Stimulated activated naive CD8-positive, alpha-beta T cell treated with anti-CD3 and anti-CD28 coated beads, Interleukin-15, amount 100 ng/mL, for 72 hours (primary cell): Measurements from ENCODE around the gene SIRT2.
"Not testable (repeated sequence)": the region's sequence is repeated elsewhere in the genome, so short reads cannot be mapped to it uniquely, and the experiment has no call there.

Experiments
- ATAC-seq: fragments of 150-1000 bp; cut with Tn5 transposase; 2 replicates; pipeline ENCODE4 v1.10.0; 2021; ENCODE audit warnings: mild to moderate bottlenecking, moderate library complexity
- DNase-seq, 2 donors: peaks; one replicate each; pipeline ENCODE4 v3.0.0; 2021 to 2022
- H3K27ac Mint-ChIP-seq, 2 donors: one replicate each; pipeline ENCODE4 v1.8.0; 2022; ENCODE audit warnings: mild to moderate bottlenecking in 2 of 2, mixed read lengths in 2 of 2, moderate library complexity in 2 of 2
- H3K27me3 Mint-ChIP-seq: one replicate; pipeline ENCODE4 v1.8.0; 2022; ENCODE audit warnings: mixed read lengths
- H3K4me1 Mint-ChIP-seq: one replicate; pipeline ENCODE4 v1.8.0; 2022; ENCODE audit warnings: mild to moderate bottlenecking, mixed read lengths
- H3K4me3 Mint-ChIP-seq, 2 donors: one replicate each; pipeline ENCODE4 v1.8.0; 2022; ENCODE audit warnings: mild to moderate bottlenecking in 2 of 2, mixed read lengths in 2 of 2, moderate library complexity in 1 of 2
- H3K9me3 Mint-ChIP-seq, 2 donors: one replicate each; pipeline ENCODE4 v1.8.0; 2022; ENCODE audit warnings: mixed read lengths in 2 of 2

SIRT2 gene

DNA sequence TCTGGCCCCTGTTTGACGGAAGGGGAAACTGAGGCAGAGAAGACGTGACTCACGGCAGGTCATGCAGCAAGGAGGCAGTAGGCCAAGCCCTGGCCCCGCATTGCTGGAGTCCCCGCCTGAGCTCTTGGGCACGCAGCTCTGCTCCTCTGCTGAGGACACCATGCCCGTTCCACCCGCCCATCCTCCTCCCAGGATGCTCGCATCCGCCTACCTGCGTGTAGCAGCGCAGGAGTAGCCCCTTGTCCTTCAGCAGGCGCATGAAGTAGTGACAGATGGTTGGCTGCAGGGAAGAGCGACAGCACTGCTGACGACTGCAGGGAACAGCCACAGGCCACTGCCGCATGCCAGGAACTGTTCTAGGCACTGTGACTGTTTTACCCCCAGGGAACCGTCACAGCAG is 10.5 kb downstream of the SIRT2 start:
- Mint-ChIP-seq H3K9me3 (no peaks in the 10 kb centered on the region), H3K27me3 (no peaks in the 10 kb centered on the region), H3K27ac (peak overlapping the region in 1 of 2 donors; percentile 54), H3K4me3 (no peak overlapping the region), H3K4me1 (peaks cover 5% of the 10 kb centered on the region)
- ATAC-seq (no peak), DNase-seq (no peak)

DNA sequence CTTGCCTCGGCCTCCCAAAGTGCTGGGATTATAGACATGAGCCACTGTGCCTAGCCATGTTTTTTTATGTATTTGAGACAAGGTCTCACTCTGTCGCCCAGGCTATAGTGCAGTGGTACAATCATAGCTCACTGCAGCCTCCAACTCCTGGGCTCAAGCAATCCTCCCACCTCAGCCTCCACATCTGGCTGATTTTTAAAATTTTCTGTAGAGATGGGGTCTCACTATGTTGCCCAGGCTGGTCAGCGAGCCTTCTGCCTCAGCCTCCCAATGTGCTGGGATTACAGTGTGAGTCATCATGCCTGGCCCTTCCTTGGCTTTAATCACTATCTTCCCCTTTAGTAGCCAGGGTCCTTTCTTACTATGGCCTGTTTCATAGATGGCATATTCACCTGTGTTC is 14.7 kb downstream of the SIRT2 start:
- H3K27me3 Mint-ChIP-seq, H3K27ac Mint-ChIP-seq, H3K4me3 Mint-ChIP-seq, H3K9me3 Mint-ChIP-seq, ATAC-seq, DNase-seq: not testable (repeated sequence)
- peaks cover 10% of the 10 kb centered on the region for H3K4me1 Mint-ChIP-seq

DNA sequence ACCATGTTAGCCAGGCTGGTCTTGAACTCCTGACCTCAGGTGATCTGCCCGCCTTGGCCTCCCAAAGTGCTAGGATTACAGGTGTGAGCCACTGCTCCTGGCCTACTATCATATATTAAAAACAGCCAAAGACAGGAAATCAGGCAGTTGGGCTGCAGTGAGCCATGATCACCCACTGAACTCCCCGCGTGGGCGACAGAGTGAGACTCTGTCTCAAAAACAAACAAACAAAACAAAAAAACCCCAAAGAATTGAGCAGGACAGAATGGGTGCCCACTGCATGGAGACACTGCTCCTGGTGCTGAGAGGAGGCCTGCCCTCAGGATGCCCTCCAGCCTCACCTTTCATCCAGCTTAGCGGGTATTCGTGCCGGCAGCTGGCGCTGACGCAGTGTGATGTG is 16.1 kb downstream of the SIRT2 start:
- Mint-ChIP-seq H3K4me3 (no peak overlapping the region), H3K27ac (peak overlapping the region in 1 of 2 donors; percentile 48), H3K9me3 (no peaks in the 10 kb centered on the region), H3K27me3 (no peaks in the 10 kb centered on the region), H3K4me1 (peaks cover 20% of the 10 kb centered on the region)
- DNase-seq = no peak
- ATAC-seq = no peak

DNA sequence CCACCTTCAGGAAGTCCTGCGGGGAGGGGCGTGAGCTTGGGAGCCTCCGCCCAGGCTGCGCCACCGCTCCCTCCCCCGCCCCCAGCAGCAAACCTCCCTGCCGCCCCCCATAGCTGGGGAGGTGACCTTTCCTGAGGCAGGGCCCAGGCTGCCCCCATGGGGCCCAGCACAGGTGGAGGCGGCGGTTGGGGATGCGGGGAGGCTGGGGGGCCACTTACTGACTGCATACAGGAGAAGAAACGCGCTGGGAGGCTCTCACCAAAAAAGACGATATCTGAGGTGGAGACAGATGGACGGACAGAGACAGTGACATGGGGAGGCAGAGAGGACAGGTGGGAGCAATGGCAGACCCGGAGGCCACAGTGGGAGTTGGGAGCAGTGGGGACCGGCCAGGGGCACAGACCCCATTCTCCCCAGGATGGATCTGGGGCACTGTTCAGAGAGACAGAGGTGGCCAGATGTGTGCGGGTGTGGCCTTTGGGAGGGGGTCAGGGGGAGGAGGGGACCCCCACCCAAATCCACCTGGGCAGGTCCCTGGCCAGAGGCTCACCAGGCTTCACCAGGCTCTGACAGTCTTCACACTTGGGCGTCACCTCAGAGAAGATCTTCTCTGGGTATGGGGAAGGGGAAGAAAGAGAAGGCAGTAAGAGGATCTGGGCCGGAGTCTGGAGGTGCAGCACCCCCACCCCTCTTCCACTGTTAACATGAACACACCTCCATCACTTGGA is 18.4 kb downstream of the SIRT2 start:
- Mint-ChIP-seq H3K27ac (peak overlapping the region in 1 of 2 donors; percentile 42), H3K9me3 (no peaks in the 10 kb centered on the region), H3K4me1 (peaks cover 33% of the 10 kb centered on the region), H3K27me3 (no peaks in the 10 kb centered on the region), H3K4me3 (no peak overlapping the region)
- ATAC-seq = no peak
- DNase-seq = no peak

DNA sequence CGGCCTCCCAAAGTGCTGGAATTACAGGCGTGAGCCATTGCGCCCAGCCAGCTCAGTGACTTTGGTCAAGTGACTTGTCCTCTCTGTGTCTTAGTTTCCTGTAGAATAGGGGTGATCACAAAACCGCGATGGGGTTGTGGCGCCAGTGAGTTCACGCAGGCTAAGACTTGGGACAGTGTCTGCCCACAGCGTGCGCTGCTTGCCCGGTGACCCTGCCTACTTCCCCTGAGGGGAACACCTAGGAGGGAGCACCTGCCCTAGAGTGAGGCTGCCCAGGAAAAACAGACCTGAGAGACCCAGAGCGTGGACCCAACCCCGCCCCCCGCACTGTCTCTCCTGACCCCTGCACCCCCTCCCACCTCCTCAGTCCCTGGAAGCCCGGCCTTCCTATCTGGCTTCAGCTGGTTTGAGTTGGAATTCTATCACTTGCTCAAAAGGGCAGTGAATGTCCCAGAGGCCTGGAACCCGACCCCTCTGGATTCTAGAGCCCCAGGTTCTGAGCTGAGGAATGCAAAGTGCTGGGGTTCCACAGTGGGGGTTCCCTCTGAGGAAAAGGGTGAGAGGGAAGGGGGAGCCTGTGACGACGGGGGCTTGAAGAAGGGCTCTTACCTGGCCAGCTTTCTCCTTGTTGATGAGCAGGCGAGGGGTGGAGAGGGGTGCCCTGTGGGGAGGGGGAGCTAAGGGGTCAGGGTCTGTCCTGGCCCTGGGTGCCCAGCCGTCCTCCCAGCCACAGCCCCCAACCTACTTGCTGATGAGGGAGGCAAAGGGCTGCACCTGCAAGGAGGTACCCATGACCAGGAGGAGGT is 19.1 kb downstream of the SIRT2 start:
- Mint-ChIP-seq H3K4me3 (no peak overlapping the region), H3K9me3 (no peaks in the 10 kb centered on the region), H3K27me3 (no peaks in the 10 kb centered on the region), H3K27ac (peak overlapping the region in 1 of 2 donors; percentile 67), H3K4me1 (peaks cover 37% of the 10 kb centered on the region)
- no peak for ATAC-seq
- no peak for DNase-seq

DNA sequence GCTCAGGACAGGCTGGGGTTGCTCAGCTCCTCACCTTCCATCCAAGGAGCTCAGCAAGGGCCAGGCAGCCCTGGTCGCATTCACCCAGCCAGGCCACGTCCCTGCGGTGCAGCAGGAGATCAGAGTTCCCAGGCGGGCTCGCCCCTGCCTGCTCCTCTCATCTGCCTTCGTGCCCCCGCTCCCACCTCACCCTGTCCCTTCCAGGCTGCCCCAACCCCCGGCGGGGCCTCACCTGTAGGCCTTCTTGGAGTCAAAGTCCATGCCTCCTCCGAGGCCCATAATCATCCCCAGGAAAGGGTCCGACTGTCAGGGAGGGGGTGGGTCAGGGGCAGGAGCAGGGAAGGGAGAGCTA is 20.0 kb downstream of the SIRT2 start:
- Mint-ChIP-seq H3K9me3 (no peaks in the 10 kb centered on the region), H3K4me1 (peaks cover 37% of the 10 kb centered on the region), H3K4me3 (peak overlapping the region in 1 of 2 donors; percentile 12), H3K27me3 (no peaks in the 10 kb centered on the region), H3K27ac (no peak overlapping the region)
- ATAC-seq = no peak
- DNase-seq = no peak

DNA sequence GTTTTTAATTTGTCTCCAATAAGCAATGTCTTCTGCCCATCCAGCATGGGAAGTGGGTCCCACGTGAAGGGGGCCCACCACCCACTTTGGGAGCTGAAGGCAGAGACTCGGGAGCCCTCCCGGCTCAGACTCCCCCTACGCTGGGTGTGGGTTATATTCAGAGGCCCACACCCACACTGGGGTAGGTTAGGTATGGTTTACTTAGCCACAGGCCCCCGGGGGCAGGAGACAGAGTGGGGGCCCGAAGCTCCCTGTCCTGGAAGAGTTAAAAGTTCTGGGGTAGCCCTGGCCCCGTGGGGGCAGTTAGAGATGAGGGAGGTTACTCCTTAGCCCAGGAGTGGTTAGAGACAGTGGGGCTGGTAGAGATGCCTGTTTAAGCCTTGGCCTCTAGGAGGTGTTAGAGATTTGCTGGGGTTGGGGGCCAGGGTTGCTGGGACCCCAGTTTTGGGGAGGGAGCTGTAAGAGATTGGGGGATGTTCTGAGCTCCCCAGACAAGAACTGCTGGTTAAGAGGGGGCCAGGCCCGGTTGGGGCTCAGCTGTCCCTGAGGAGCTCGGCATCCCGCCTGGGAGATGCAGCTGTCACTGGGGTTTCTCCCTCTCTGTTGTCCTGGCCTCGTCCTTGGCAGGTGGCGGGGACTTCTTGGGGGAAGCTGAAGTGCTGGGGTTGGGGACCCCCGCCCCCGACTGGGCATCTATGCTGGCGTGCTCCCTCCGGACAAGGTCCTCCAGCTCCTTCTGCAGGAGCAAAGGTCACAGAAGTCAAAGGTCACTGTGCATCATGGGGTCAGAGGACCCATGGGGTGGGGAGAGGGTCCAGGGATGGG is 20.6 kb downstream of the SIRT2 start:
- no peaks in the 10 kb centered on the region for H3K9me3 Mint-ChIP-seq
- ATAC-seq = peak; percentile 48
- H3K4me1 Mint-ChIP-seq = peaks cover 37% of the 10 kb centered on the region
- peak overlapping the region; percentile 99 for H3K27ac Mint-ChIP-seq
- H3K27me3 Mint-ChIP-seq = no peaks in the 10 kb centered on the region
- peak overlapping the region; percentile 96 to 99 for H3K4me3 Mint-ChIP-seq
- peak in 1 of 2 donors; percentile 20 for DNase-seq

DNA sequence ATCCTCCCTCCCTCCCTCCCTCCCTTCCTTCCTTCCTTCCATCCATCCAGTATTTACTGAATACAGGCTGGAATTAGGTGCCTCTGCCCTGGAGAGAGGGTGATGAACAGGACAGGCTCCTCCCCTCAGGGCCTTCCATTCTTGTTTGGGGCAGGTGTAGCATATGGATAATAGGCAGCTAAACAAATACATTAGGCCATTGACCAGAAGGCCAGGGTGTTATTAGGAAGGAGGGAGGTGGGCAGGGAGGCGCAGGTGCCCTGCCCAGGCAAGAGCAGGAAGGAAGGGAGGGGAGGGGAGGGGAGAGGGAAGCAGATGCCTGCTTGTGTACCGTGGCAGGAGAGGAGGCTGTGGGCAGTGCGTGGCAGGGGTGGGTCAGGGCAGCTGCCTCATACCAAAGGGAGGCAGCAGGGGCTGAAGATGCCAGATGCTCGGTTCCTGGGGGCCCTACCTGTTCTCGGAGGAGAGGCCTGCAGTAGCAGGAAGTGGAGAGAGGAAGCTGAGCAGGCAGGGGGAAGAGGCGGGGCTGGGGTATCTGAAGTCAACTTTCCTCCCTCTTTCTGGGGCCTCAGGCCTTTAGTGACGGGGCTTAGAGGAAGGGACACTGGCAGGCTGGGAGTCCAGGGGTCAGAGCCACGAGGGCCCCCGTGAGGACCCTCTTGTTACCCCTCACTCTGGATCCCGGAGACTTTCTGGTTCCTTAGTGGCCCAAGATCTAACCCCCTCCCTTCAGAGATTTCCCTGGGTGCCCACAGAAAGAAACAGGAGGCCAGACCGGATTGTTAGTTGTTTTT is 21.4 kb downstream of the SIRT2 start, which contains the start of gene RINL:
Gene RINL, minus strand, starts transcription at position 495 of the 794 bp plus-strand sequence. CDS start 1,533 bp downstream, outside the sequence.
- no peaks in the 10 kb centered on the region for H3K27me3 Mint-ChIP-seq
- H3K9me3 Mint-ChIP-seq = no peaks in the 10 kb centered on the region
- peak within 1 kb of the TSS; percentile 99 for H3K27ac Mint-ChIP-seq
- ATAC-seq (peak; percentile 92), DNase-seq (peak; percentile 57 to 78)
- peaks cover 32% of the 10 kb centered on the region for H3K4me1 Mint-ChIP-seq
- H3K4me3 Mint-ChIP-seq = peak within 1 kb of the TSS; percentile 96 to 99

DNA sequence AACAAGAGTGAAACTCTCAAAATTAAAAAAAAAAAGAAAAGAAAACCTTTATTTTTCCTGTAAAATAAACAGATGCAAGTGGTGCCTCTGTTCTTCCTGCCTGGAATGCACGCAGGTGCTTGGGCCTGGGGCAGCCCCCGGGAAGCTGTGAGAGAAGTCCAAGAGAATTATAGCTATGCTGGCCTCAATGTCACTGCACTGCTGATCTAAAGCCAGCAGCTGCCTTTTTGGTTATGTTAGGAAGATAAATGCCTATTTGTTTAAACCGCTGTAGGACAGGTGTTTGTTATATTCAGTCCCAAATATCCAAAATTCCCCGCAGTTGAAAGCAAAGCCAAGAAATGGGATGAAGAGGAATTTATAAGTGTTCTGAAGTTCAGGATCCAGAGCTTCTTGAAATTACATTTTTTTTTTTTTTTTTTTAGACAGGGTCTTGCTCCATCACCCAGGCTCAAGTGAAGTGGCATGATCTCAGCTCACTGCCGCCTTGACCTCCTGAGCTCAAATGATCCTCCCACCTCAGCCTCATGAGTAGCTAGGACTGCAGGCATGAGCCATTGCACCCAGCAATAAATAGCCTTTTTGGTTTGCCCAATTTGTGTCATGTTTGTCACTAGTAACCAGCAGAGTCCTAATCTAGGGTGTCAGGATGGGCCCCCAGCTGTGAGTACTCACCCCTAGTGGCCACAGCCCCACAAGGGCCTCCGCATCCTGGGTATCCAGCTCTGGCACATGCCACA is 23.6 kb downstream of the SIRT2 start:
- DNase-seq = peak in 1 of 2 donors; percentile 28
- peak overlapping the region in 1 of 2 donors; percentile 75 for H3K4me3 Mint-ChIP-seq
- no peaks in the 10 kb centered on the region for H3K9me3 Mint-ChIP-seq
- ATAC-seq = peak; percentile 27
- peak overlapping the region in 1 of 2 donors; percentile 87 for H3K27ac Mint-ChIP-seq
- peaks cover 42% of the 10 kb centered on the region for H3K4me1 Mint-ChIP-seq
- H3K27me3 Mint-ChIP-seq = no peaks in the 10 kb centered on the region

DNA sequence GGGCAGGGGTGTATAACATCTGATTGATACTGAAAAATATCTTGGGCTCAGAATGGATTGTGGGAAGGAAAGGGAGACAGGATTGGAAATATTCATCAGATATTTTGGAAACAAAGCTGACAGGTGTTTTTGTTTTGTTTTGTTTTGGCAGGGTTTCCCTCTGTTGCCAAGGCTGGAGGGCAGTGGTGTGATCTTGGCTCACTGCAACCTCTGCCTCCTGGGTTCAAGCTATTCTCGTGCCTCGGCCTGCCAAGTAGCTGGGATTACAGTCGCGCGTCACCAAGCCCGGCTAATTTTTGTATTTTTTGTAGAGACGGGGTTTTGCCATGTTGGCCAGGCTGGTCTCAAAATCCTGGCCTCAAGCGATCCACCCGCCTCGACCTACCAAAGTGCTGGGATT is 26.0 kb downstream of the SIRT2 start:
- H3K4me3 Mint-ChIP-seq, H3K27me3 Mint-ChIP-seq, ATAC-seq, H3K27ac Mint-ChIP-seq, H3K9me3 Mint-ChIP-seq, DNase-seq: not testable (repeated sequence)
- peaks cover 57% of the 10 kb centered on the region for H3K4me1 Mint-ChIP-seq

DNA sequence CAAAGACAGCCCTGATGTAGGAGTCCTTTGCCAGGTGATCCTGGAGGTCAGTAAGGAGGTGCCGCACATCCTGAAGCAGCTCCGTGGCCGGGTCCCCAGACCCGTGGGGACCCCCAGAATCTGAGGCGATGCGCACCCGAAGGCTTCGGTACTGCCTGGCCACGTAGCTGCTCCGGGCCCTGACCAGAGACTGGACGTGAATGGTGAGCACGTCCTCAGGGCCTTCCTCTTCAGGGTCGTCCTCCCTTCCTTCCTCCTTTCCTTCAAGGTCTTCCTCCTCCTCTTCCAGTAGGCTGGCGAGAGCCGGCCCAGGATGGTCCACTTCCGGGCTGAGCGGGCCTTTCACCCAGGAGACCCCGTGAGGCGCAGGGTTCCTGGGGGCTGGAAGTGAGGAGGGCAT is 28.8 kb downstream of the SIRT2 start:
- no peaks in the 10 kb centered on the region for H3K27me3 Mint-ChIP-seq
- H3K9me3 Mint-ChIP-seq = no peaks in the 10 kb centered on the region
- DNase-seq (no peak), ATAC-seq (no peak)
- peak overlapping the region in 1 of 2 donors; percentile 91 for H3K27ac Mint-ChIP-seq
- H3K4me1 Mint-ChIP-seq = peaks cover 54% of the 10 kb centered on the region
- peak overlapping the region; percentile 67 to 99 for H3K4me3 Mint-ChIP-seq

DNA sequence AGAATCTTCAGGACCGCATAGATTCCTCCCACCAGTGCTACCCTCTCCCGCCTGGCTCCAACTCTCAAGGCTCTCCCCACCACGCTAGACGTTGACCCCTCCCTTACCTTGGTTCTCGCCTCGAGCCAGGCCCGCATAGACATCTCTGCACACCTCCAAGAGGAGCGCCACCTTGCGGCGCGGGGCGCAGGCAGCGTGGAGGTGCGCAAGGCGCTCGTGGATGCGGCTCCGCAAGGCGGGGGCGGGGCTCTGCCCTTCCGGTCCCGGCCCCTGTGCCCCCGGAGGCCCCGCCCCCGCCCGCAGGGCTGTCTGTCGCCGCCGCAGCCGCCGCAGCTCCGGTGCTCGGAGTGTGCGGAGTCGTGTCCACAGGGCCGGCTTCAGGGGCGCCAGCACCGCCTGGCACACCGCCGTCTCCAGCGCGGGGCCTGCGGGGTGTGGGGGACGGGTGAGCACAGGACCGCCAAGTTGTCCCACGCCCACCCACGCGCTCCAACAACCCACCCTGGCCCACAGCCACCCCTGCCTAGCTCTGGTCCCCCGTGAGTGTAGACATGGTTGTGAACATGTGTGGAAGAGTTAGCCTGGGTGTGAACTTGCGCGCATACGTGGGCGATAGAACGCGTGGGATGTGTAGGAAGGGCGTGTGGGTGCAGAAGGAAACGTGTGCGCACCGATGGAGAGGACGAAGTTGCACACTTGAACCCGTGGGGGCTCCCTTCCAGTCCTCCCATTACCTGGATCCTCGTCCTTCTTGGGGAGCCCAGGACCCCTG is 29.4 kb downstream of the SIRT2 start:
- Mint-ChIP-seq H3K4me1 (peaks cover 60% of the 10 kb centered on the region), H3K9me3 (no peaks in the 10 kb centered on the region), H3K27me3 (no peaks in the 10 kb centered on the region), H3K4me3 (peak overlapping the region; percentile 87 to 99), H3K27ac (peak overlapping the region; percentile 91)
- DNase-seq = peak; percentile 95
- ATAC-seq = peak; percentile 92

DNA sequence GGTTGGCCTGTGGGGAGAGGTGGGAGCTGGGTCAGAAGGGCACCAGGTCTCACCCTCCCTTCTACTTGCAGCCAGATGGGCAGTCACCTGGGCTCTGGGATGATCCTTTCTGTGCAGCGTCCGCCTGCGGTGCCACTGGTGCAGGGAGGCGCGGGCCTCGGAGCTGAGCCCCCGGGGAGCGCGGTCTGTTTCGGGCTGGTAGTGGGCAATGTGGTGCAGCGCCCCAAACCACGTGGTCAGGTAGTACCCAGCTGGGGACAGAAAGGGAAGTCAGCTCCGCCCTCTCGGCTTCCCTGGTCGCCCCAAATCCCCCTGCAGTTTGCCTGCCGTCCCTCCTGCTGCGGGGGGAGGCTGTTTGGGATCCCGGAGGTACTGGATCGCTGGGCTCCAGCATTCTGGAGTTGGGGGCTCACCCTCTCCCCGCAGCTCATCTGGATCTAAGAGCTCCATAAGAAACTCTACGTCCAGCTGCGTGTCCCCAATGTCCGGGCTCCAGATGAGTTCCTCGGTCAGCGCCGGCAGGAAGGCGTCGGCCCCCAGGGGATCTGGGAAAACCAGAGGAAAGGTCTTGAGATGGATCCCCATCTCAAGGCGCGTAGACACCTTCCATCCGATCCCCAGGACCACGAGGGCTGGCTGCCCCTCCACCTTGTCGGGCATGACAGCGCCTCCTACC is 30.1 kb downstream of the SIRT2 start:
- DNase-seq = peak in 1 of 2 donors; percentile 57

More for the DNA sequence above, 30.1 kb downstream of the SIRT2 start:
- Mint-ChIP-seq H3K9me3 (peaks cover 6 to 7% of the 10 kb centered on the region in 2 donors), H3K27me3 (no peaks in the 10 kb centered on the region), H3K4me3 (peak overlapping the region; percentile 87 to 99), H3K4me1 (peaks cover 67% of the 10 kb centered on the region), H3K27ac (peak overlapping the region; percentile 90 to 91)
- ATAC-seq = peak; percentile 44
